ENCODE results near the gene PRSS12. TPM values are rescaled to one million over a fixed set of nuclear protein-coding genes. Genes with fewer than 3 reads are reported as not detected.

The PRSS12 gene
- total RNA-seq, 1 experiment from 2014 or later: 48.7 TPM

GRCh38 chr4:118372251-118372650, 19.4 kb upstream of the PRSS12 start:
- BruUV-seq (replicated peaks): no TSS peak

DNA sequence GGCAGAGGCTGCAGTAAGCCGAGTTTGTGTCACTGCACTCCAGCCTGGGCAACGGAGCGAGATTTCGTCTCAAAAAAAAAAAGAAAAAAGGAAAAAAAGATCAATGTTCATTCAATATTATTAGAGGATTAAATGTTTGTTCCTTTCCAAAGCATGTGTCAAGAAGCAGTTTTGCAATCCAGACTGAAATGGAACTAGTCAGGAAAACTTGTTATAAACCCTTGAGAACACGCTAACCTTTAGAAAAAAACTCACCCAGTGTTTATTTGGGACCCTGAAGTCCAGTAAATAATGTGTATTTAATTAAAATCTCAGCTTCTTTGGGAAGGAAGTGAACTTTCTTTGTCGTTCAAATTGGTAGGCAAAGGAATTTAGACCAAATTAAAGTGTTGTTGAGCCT, 16.4 kb upstream of the PRSS12 start:
- intact Hi-C loops (cut with micrococcal nuclease; ENCODE audit: unreplicated experiment): no loop called here
- H3K27ac Mint-ChIP-seq (ENCODE audit: unreplicated experiment): no peak overlapping the region
- no TSS peak for BruUV-seq (replicated peaks)
- H3K4me1 Mint-ChIP-seq (ENCODE audit: low read depth, unreplicated experiment): no peaks in the 10 kb centered on the region
- H3K9me3 Mint-ChIP-seq (ENCODE audit: low read depth, unreplicated experiment): no peaks in the 10 kb centered on the region
- no peak for DNase-seq
- no peaks in the 10 kb centered on the region for H3K27me3 Mint-ChIP-seq (ENCODE audit: unreplicated experiment)
- H3K4me3 Mint-ChIP-seq (ENCODE audit: low read depth, unreplicated experiment): no peak overlapping the region
- CTCF ChIA-PET: no interaction called here
- TF ChIP-seq, protein P1, sequence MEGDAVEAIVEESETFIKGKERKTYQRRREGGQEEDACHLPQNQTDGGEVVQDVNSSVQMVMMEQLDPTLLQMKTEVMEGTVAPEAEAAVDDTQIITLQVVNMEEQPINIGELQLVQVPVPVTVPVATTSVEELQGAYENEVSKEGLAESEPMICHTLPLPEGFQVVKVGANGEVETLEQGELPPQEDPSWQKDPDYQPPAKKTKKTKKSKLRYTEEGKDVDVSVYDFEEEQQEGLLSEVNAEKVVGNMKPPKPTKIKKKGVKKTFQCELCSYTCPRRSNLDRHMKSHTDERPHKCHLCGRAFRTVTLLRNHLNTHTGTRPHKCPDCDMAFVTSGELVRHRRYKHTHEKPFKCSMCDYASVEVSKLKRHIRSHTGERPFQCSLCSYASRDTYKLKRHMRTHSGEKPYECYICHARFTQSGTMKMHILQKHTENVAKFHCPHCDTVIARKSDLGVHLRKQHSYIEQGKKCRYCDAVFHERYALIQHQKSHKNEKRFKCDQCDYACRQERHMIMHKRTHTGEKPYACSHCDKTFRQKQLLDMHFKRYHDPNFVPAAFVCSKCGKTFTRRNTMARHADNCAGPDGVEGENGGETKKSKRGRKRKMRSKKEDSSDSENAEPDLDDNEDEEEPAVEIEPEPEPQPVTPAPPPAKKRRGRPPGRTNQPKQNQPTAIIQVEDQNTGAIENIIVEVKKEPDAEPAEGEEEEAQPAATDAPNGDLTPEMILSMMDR (IDR thresholded peaks at IDR 0.05; ENCODE audit: unreplicated experiment): no peak
- no peaks in the 10 kb centered on the region for H3K36me3 Mint-ChIP-seq (ENCODE audit: insufficient read depth, unreplicated experiment)

More at GRCh38 chr4:118372251-118372650, 19.4 kb upstream of the PRSS12 start:
- CTCF ChIA-PET: no interaction called here
- H3K9me3 Mint-ChIP-seq (ENCODE audit: low read depth, unreplicated experiment): no peaks in the 10 kb centered on the region
- intact Hi-C loops (cut with micrococcal nuclease; ENCODE audit: unreplicated experiment): no loop called here
- no peak for DNase-seq
- H3K36me3 Mint-ChIP-seq (ENCODE audit: insufficient read depth, unreplicated experiment): no peaks in the 10 kb centered on the region
- no peaks in the 10 kb centered on the region for H3K27me3 Mint-ChIP-seq (ENCODE audit: unreplicated experiment)
- no peaks in the 10 kb centered on the region for H3K4me1 Mint-ChIP-seq (ENCODE audit: low read depth, unreplicated experiment)
- no peak overlapping the region for H3K27ac Mint-ChIP-seq (ENCODE audit: unreplicated experiment)
- TF ChIP-seq, protein P1 (IDR thresholded peaks at IDR 0.05; ENCODE audit: unreplicated experiment): no peak
- no peak overlapping the region for H3K4me3 Mint-ChIP-seq (ENCODE audit: low read depth, unreplicated experiment)

- Mint-ChIP-seq H3K36me3 (ENCODE audit: insufficient read depth, unreplicated experiment) (no peaks in the 10 kb centered on the region), H3K27me3 (ENCODE audit: unreplicated experiment) (no peaks in the 10 kb centered on the region), H3K4me3 (ENCODE audit: low read depth, unreplicated experiment) (no peak overlapping the region), H3K9me3 (ENCODE audit: low read depth, unreplicated experiment) (no peaks in the 10 kb centered on the region), H3K4me1 (ENCODE audit: low read depth, unreplicated experiment) (no peaks in the 10 kb centered on the region), H3K27ac (ENCODE audit: unreplicated experiment) (no peak overlapping the region)
- intact Hi-C loops (cut with micrococcal nuclease; ENCODE audit: unreplicated experiment): no loop called here
- TF ChIP-seq, protein P1 (IDR thresholded peaks at IDR 0.05; ENCODE audit: unreplicated experiment): no peak
- no TSS peak for BruUV-seq (replicated peaks)
- CTCF ChIA-PET: no interaction called here
- DNase-seq: no peak
Measured at GRCh38 chr4:118367872-118368271, 15.1 kb upstream of the PRSS12 start.

- Mint-ChIP-seq H3K27me3 (ENCODE audit: unreplicated experiment) (no peaks in the 10 kb centered on the region), H3K4me1 (ENCODE audit: low read depth, unreplicated experiment) (no peaks in the 10 kb centered on the region), H3K9me3 (ENCODE audit: low read depth, unreplicated experiment) (no peaks in the 10 kb centered on the region), H3K4me3 (ENCODE audit: low read depth, unreplicated experiment) (no peak overlapping the region), H3K36me3 (ENCODE audit: insufficient read depth, unreplicated experiment) (no peaks in the 10 kb centered on the region), H3K27ac (ENCODE audit: unreplicated experiment) (no peak overlapping the region)
- CTCF ChIA-PET: no interaction called here
- TF ChIP-seq, protein P1 (IDR thresholded peaks at IDR 0.05; ENCODE audit: unreplicated experiment): no peak
- DNase-seq: no peak
- no TSS peak for BruUV-seq (replicated peaks)
- intact Hi-C loops (cut with micrococcal nuclease; ENCODE audit: unreplicated experiment): no loop called here
Measured at GRCh38 chr4:118367361-118367760, 14.6 kb upstream of the PRSS12 start.
